Measurements from ENCODE around the gene ZGPAT. TPM values are rescaled to one million over a fixed set of nuclear protein-coding genes. Genes with fewer than 3 reads are reported as not detected.

The ZGPAT gene
- total and polyA plus RNA-seq, 9 donors: 1.7 to 26.4 (median 18.9) TPM

- H3K4me1 ChIP-seq (ENCODE audit: insufficient read depth): peaks cover 11% of the 10 kb centered on the region
- H3K27ac ChIP-seq: peak overlapping the region; percentile 72 to 90
- no peaks in the 10 kb centered on the region for H3K27me3 ChIP-seq
- WGBS, 3 donors: 27 to 38% (median 36%) methylated on average over 9 to 30 of the region's 30 CpGs
- intact Hi-C loops (cut with DNase I): no loop called here
- peak in 4 of 5 donors; percentile 37 to 67 (median 54) for DNase-seq
- TF ChIP-seq EP300 (IDR thresholded peaks at IDR 0.05) (no peak), POLR2A (IDR thresholded peaks at IDR 0.05) (no peak)
- TF ChIP-seq, protein P1, sequence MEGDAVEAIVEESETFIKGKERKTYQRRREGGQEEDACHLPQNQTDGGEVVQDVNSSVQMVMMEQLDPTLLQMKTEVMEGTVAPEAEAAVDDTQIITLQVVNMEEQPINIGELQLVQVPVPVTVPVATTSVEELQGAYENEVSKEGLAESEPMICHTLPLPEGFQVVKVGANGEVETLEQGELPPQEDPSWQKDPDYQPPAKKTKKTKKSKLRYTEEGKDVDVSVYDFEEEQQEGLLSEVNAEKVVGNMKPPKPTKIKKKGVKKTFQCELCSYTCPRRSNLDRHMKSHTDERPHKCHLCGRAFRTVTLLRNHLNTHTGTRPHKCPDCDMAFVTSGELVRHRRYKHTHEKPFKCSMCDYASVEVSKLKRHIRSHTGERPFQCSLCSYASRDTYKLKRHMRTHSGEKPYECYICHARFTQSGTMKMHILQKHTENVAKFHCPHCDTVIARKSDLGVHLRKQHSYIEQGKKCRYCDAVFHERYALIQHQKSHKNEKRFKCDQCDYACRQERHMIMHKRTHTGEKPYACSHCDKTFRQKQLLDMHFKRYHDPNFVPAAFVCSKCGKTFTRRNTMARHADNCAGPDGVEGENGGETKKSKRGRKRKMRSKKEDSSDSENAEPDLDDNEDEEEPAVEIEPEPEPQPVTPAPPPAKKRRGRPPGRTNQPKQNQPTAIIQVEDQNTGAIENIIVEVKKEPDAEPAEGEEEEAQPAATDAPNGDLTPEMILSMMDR (IDR thresholded peaks at IDR 0.05): no peak
- H3K9me3 ChIP-seq: no peaks in the 10 kb centered on the region
- H3K36me3 ChIP-seq: no peaks in the 10 kb centered on the region
- H3K4me3 ChIP-seq: no peak overlapping the region
Measured at GRCh38 chr20:63741676-63742380, 34.0 kb downstream of the ZGPAT start.

- H3K36me3 ChIP-seq: no peaks in the 10 kb centered on the region
- TF ChIP-seq, protein P1 (IDR thresholded peaks at IDR 0.05): no peak
- TF ChIP-seq EP300 (IDR thresholded peaks at IDR 0.05) (no peak), POLR2A (IDR thresholded peaks at IDR 0.05) (no peak)
- H3K27me3 ChIP-seq: no peaks in the 10 kb centered on the region
- H3K27ac ChIP-seq: peak overlapping the region; percentile 72 to 90
- no peak overlapping the region for H3K4me3 ChIP-seq
- 34 to 71% (median 40%) methylated on average over 24 to 37 of the region's 37 CpGs for WGBS, 3 donors
- intact Hi-C loops (cut with DNase I): no loop called here
- H3K4me1 ChIP-seq (ENCODE audit: insufficient read depth): peaks cover 11% of the 10 kb centered on the region
- DNase-seq: peak; percentile 49 to 76 (median 56)
- no peaks in the 10 kb centered on the region for H3K9me3 ChIP-seq
Measured at GRCh38 chr20:63742381-63743024, 34.7 kb downstream of the ZGPAT start.

- intact Hi-C loops (cut with DNase I): no loop called here
- Histone ChIP-seq H3K27ac (peak overlapping the region in 1 of 2 donors; percentile 90), H3K36me3 (no peaks in the 10 kb centered on the region), H3K27me3 (no peaks in the 10 kb centered on the region), H3K9me3 (no peaks in the 10 kb centered on the region), H3K4me3 (no peak overlapping the region), H3K4me1 (ENCODE audit: insufficient read depth) (peaks cover 9% of the 10 kb centered on the region)
- DNase-seq: peak in 3 of 5 donors; percentile 24 to 46 (median 45)
- 67 to 80% (median 72%) methylated on average over 30 to 31 of the region's 31 CpGs for WGBS, 3 donors
- TF ChIP-seq, protein P1 (IDR thresholded peaks at IDR 0.05): no peak
- TF ChIP-seq POLR2A (IDR thresholded peaks at IDR 0.05) (no peak), EP300 (IDR thresholded peaks at IDR 0.05) (no peak)
Measured at GRCh38 chr20:63743210-63743970, 35.6 kb downstream of the ZGPAT start.

GRCh38 chr20:63744158-63744557 is 36.3 kb downstream of the ZGPAT start:
- WGBS, 3 donors: 68 to 69% (median 69%) methylated on average over 4 of the region's 4 CpGs
- Histone ChIP-seq H3K4me3 (no peak overlapping the region), H3K36me3 (no peaks in the 10 kb centered on the region), H3K27me3 (no peaks in the 10 kb centered on the region), H3K4me1 (ENCODE audit: insufficient read depth) (peaks cover 9% of the 10 kb centered on the region), H3K27ac (no peak overlapping the region), H3K9me3 (no peaks in the 10 kb centered on the region)
- DNase-seq: peak in 1 of 5 donors; percentile 25
- TF ChIP-seq, protein P1 (IDR thresholded peaks at IDR 0.05): no peak
- TF ChIP-seq POLR2A (IDR thresholded peaks at IDR 0.05) (no peak), EP300 (IDR thresholded peaks at IDR 0.05) (no peak)
- intact Hi-C loops (cut with DNase I): no loop called here

Data from ovary (tissue), 9 donors.